Anterior cingulate cortex (tissue), 58 donors: ENCODE data around the gene SINHCAF.

Experiments
- DNase-seq, 58 donors: peaks; one replicate each; lab custom pipeline; 2025; lab: John Stamatoyannopoulos, UW

The SINHCAF gene

GRCh38 chr12:31339831-31340622 lies 14.1 kb upstream of the SINHCAF start:
- DNase-seq: no peak

GRCh38 chr12:31337952-31338351 lies 12.0 kb upstream of the SINHCAF start:
- no peak for DNase-seq

GRCh38 chr12:31331242-31331641 lies 5.3 kb upstream of the SINHCAF start:
- no peak for DNase-seq

- DNase-seq: peak in 2 of 58 donors; percentile 1 to 14
Measured at GRCh38 chr12:31326736-31327659, 1.0 kb upstream of the SINHCAF start.

- peak in 9 of 58 donors; percentile 8 to 36 (median 24) for DNase-seq
Measured at GRCh38 chr12:31325524-31325875, 450 bp downstream of the SINHCAF start.

- peak in 21 of 58 donors; percentile 2 to 51 (median 24) for DNase-seq
Measured at GRCh38 chr12:31324845-31325523, 966 bp downstream of the SINHCAF start.

- peak in 18 of 58 donors; percentile 2 to 58 (median 23) for DNase-seq
Measured at GRCh38 chr12:31324116-31324844, 1.7 kb downstream of the SINHCAF start.

- DNase-seq: peak in 5 of 58 donors; percentile 1 to 49 (median 14)
Measured at GRCh38 chr12:31323391-31324115, 2.4 kb downstream of the SINHCAF start.

GRCh38 chr12:31322801-31323207 lies 3.1 kb downstream of the SINHCAF start:
- no peak for DNase-seq

- no peak for DNase-seq
Measured at GRCh38 chr12:31321897-31322228, 4.1 kb downstream of the SINHCAF start.

GRCh38 chr12:31321186-31321896 lies 4.6 kb downstream of the SINHCAF start:
- DNase-seq: no peak

- no peak for DNase-seq
Measured at GRCh38 chr12:31318657-31319269, 7.2 kb downstream of the SINHCAF start.

GRCh38 chr12:31317471-31318395 lies 8.2 kb downstream of the SINHCAF start:
- DNase-seq: no peak

GRCh38 chr12:31316891-31317290 lies 9.1 kb downstream of the SINHCAF start:
- no peak for DNase-seq

- no peak for DNase-seq
Measured at GRCh38 chr12:31315784-31316465, 10.0 kb downstream of the SINHCAF start.

- DNase-seq: no peak
Measured at GRCh38 chr12:31315044-31315715, 10.8 kb downstream of the SINHCAF start.
